HL-60/S4 treated with phorbol 12-myristate 13-acetate at 8.2 ng/mL for 4 days and 3 days (cell line): ENCODE results near the gene AOAH.
"Not testable (repeated sequence)": the region's sequence is repeated elsewhere in the genome, so short reads cannot be mapped to it uniquely, and the experiment has no call there.

Experiments used
- in situ Hi-C: fragments of 300-500 bp; cut with MboI; formaldehyde crosslinking; loops from 2 replicates; pipeline ENCODE4 v1.15.0; 2022; ENCODE audit warnings: low sequenced_read_pairs

The AOAH gene

GRCh38 chr7:36736899-36737211 lies 12.6 kb upstream of the AOAH start:
- in situ Hi-C loops: no loop called here

DNA sequence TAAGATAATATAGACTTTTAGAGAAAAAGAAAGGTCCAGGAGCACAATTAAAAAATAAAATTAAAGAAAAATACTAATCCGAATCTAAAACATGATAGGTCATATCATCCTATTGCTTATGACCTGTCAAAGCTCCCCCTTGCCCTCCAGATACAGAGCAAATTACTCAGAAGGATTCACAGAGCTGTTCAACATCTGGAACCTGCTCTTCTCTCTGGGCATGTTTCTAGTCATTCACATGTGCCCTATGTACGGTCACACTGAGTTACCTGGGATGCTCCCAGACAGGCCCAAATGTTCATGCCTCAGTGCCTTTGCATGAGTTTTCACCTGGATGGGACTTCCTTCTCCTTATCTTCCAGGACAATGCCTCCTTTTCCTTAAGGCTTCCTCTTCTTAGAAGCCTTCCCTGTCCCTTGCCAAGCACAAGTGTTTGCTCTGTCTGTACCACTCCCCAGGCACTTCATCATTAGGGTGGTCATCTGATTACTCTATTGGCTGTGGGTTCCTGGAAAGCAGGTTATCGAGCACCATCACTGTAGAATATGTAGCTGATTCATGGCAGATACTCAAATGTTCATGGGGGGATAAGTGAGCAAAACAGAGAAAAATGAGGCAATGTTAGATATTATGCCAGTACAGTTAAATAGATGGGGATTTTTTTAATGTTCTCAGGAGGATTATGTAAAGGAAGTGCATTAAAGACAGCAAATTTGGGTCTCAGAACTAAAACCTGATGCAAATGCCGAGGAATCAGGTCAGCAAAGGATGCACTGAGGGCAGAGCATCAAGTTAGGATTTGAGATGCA lies 12.0 kb upstream of the AOAH start:
- in situ Hi-C loops: no loop called here

- in situ Hi-C loops: no loop called here
These were observed 10.9 kb upstream of the AOAH start for GRCh38 chr7:36735172-36735571.

GRCh38 chr7:36734731-36735130 lies 10.4 kb upstream of the AOAH start:
- in situ Hi-C loops: no loop called here

- in situ Hi-C loops: no loop called here
These were observed 9.1 kb upstream of the AOAH start for GRCh38 chr7:36733411-36733810.

- in situ Hi-C loops: no loop called here
These were observed 8.5 kb upstream of the AOAH start for GRCh38 chr7:36732806-36733205.

DNA sequence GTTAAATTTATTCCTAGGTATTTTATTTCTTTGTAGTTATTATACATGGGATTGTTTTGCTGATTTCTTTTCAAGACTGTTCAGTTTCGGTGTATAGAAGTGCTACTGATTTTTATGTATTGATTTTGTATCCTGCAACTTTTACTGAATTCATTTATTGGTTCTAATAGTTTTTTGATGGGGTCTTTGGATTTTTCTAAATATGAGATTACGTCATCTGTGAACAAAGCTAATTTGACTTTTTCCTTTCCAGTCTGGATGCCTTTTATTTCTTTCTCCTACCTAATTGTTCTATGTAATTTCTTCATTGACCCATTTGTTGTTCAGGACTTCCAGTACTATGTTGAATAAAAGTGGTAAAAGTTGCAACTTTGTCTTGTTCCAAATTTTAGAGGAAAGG lies 5.8 kb upstream of the AOAH start:
- in situ Hi-C loops: no loop called here

- in situ Hi-C loops: no loop called here
These were observed 3.8 kb upstream of the AOAH start for GRCh38 chr7:36728143-36728542.

GRCh38 chr7:36726806-36727503 lies 2.7 kb upstream of the AOAH start:
- in situ Hi-C loops: no loop called here

GRCh38 chr7:36726311-36726710 lies 2.0 kb upstream of the AOAH start:
- in situ Hi-C loops: no loop called here

DNA sequence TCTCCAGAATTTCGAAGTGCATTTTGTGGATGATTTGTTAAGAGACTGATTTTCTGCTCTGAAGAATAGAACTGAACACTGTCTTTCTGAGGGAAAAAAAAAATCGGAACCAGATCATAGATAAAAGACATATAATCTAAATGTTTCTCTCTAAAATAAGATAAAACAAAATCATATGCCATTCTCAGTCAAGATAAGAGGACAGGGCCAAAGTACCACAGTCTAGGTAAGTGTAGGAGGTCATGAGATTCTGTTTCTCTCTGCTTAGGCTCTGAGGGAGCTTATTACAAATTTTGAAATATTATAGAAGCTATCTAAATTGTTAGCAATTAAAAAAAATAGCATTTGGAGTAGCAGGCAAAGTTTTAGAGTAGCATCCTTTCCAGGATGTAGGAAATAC lies 702 bp upstream of the AOAH start:
- in situ Hi-C loops: no loop called here

DNA sequence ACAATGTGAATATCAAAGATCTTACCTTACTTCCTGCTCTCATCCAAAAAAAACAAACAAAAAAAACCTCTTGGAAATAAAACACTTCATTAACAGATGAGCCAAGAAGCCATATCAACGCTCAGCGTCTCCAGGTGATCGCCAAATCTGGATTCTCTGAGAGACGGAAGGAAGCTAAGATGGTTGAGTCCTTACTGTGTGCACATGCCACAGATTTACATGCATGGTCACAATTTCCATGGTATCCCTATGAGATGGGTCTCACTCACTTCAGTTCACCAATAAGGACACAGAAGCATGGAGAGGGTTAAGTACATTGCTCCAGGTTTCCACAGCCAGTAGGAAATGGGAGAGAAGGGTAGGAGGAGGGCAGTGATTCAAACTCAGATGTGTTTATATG lies 1.0 kb downstream of the AOAH start:
- in situ Hi-C loops: no loop called here

DNA sequence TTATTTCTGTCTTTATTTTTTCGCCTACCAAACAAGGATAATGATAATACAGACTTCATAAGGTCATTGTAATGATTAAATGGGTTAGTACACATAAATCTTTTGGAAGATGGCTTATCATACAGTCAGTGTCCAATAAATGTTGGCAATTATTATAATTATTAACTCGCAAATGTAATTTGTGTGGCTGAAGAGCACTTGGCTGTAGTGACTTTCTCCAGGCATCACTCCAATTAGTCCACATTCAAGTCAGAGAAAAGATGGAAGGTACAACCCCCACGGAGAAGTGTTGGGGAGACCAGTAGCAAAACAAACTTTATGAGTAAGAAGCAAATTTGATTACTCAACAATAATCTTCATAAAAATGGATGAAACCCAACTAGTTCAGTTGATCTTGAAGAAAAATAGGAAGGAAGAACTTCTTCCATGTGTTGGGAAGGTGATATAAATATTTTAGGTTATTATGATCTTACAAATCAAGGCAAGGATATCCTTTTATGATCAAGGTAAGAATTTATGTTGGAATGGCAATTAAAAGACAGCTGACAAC lies 5.1 kb downstream of the AOAH start:
- in situ Hi-C loops: no loop called here

- in situ Hi-C loops: no loop called here
These were observed 6.7 kb downstream of the AOAH start for GRCh38 chr7:36717586-36717985.

- in situ Hi-C loops: not testable (repeated sequence)
These were observed 7.5 kb downstream of the AOAH start for GRCh38 chr7:36716802-36717201.

DNA sequence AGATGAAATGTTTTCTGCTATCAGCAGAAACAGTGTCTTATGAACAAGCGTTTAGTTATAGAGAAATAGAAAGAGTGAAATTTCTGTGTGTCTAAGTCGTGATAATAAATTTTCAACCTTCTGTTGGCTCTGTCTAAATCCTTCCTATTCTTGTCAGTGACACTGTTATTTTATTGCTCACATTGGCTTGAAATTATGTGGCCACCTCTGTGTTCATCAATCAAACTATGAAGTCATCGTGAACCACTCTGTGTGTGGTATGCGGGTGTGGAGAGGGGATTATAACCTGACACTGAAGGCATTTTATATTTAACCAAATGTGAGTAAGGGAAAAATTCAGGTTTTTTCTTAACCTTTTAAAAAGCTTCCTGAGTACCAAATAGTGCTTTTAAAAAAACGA lies 12.3 kb downstream of the AOAH start:
- in situ Hi-C loops: no loop called here

DNA sequence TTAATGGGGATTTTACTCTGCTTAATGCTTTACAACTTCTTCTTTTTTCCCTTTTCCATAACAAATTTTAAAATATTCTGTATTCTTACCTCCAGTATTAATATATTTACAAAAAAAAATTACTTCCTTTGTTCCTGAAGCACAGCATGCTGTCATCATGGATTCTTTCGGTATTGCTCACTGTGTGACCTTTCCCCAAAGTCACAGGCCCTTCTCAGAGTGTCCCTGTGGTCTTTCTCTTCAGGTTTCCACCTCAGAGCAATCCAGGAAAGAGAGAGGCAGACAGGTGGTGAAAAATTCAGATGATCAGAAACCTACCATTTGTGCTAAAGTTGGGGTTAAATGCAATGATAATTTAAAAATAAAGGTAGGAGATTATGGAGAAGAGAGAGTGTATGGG lies 13.0 kb downstream of the AOAH start:
- in situ Hi-C loops: no loop called here

- in situ Hi-C loops: no loop called here
These were observed 14.0 kb downstream of the AOAH start for GRCh38 chr7:36710186-36710791.

GRCh38 chr7:36708767-36709166 lies 15.5 kb downstream of the AOAH start:
- in situ Hi-C loops: no loop called here

DNA sequence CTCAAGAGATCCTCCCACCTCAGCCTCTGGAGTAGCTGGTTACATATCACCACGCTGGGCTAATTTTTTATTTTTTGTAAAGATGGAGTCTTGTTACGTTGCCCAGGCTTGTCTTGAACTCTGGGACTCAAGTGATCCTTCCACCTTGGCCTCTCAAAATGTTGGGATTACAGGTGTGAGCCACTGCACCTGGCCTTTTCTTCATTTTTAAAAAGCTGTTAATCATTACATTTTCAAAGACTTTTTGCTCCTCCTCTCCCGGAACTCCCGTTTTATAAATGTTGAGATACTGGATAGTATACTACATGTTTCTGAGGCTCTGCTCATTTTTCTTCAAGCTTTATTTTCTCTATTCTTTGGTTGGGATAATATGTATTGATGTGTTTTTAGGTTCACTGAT lies 16.4 kb downstream of the AOAH start:
- in situ Hi-C loops: no loop called here

DNA sequence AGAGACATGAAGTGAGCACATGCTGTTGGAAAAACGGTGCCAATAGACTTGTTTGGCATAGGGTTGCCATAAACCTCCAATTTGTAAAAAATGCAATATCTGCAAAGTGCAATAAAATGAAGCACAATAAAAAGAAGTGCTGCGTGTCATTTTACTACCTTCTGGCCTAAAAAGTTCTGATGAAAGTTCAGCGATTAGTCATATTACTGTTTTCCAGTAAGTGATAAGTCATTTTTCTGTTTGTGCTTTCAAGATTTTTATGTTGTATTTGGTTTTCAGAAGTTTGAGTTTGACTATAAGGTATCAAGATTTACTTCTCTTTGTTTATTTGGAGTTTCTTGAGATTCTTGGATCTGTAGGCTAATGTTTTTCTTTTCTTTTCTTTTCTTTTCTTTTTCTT lies 16.8 kb downstream of the AOAH start:
- in situ Hi-C loops: no loop called here

GRCh38 chr7:36703860-36704259 lies 20.4 kb downstream of the AOAH start:
- in situ Hi-C loops: not testable (repeated sequence)
